Omental fat pad (tissue), 4 donors: ENCODE results near the gene SOAT1. TPM values are rescaled to one million over a fixed set of nuclear protein-coding genes. Genes with fewer than 3 reads are reported as not detected.
"Not testable (repeated sequence)": the region's sequence is repeated elsewhere in the genome, so short reads cannot be mapped to it uniquely, and the experiment has no call there.

Experiments
- ATAC-seq: fragments of 150-250 bp; one replicate; pipeline ENCODE4 v1.9.1; 2016; ENCODE audit warnings: mild to moderate bottlenecking, moderate library complexity; ENCODE audit not compliant: low FRiP score
- DNase-seq: peaks from one replicate; pipeline ENCODE4 v3.0.0-alpha.2; 2019; ENCODE audit warnings: low spot score
- total RNA-seq, 4 donors: library from RNA; depleted of rRNA; stranded (reverse); fragments of >200 nt; gene quantifications; one replicate each; pipeline ENCODE4 v1.1.0, GENCODE V29; 2016
- TF ChIP-seq, protein P1 (sequence below), 3 donors: fragments of 450-650 bp; IDR thresholded peaks; one replicate each; pipeline ENCODE4 v1.5.1; 2016 to 2017; ENCODE audit warnings: antibody characterized with exemption in 3 of 3, mild to moderate bottlenecking in 3 of 3, moderate library complexity in 2 of 3

SOAT1 gene
- total RNA-seq, 4 donors from 2014 or later = 20.2 to 46.5 (median 25.3) TPM

DNA sequence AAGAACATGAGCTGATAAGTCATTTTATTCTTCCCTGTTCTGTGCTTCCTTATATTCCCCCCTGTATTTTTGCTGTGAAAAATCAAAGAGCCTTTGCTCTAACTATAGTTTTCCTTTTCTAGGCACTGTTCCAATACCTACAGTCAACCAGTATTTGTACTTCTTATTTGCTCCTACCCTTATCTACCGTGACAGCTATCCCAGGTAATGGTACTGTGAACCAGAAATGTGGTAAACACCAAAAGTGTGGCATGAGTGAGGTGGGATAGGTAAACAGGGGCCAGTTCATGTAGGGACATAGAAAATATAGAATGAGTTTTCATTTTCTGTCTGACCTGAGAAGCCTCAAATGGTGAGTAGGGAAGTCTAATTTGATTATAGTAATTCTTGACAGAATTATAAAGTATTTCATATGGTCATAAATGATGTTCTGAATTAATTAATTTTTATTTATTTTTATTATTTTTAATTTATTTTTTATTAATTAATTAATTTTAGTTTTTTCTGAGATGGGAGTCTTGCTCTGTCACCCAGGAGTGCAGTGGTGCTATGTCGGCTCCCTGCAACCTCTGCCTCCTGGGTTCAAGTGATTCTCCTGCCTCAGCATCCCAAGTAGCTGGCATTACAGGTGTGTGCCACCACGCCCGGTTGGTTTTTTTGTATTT lies 49.3 kb downstream of the SOAT1 start:
- TF ChIP-seq, protein P1, sequence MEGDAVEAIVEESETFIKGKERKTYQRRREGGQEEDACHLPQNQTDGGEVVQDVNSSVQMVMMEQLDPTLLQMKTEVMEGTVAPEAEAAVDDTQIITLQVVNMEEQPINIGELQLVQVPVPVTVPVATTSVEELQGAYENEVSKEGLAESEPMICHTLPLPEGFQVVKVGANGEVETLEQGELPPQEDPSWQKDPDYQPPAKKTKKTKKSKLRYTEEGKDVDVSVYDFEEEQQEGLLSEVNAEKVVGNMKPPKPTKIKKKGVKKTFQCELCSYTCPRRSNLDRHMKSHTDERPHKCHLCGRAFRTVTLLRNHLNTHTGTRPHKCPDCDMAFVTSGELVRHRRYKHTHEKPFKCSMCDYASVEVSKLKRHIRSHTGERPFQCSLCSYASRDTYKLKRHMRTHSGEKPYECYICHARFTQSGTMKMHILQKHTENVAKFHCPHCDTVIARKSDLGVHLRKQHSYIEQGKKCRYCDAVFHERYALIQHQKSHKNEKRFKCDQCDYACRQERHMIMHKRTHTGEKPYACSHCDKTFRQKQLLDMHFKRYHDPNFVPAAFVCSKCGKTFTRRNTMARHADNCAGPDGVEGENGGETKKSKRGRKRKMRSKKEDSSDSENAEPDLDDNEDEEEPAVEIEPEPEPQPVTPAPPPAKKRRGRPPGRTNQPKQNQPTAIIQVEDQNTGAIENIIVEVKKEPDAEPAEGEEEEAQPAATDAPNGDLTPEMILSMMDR (IDR thresholded peaks at IDR 0.05) = no peak
- ATAC-seq (no peak), DNase-seq (no peak)

DNA sequence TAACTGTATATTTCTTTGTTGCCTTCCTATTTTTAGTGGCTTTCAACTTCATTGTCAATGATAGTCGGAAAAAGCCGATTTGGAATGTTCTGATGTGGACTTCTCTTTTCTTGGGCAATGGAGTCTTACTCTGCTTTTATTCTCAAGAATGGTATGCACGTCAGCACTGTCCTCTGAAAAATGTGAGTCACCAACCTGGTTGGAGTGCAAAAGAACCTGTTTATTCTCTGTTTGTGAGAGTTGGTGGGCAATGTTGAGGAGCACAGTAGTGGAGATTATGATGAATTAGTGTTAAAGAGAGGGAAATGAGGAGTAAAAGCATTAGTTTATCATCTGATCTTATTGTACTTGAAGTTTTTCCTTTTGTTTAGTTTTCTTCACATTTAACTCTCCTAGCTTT lies 57.7 kb downstream of the SOAT1 start:
- DNase-seq (no peak), ATAC-seq (no peak)
- TF ChIP-seq, protein P1 (IDR thresholded peaks at IDR 0.05) = no peak

DNA sequence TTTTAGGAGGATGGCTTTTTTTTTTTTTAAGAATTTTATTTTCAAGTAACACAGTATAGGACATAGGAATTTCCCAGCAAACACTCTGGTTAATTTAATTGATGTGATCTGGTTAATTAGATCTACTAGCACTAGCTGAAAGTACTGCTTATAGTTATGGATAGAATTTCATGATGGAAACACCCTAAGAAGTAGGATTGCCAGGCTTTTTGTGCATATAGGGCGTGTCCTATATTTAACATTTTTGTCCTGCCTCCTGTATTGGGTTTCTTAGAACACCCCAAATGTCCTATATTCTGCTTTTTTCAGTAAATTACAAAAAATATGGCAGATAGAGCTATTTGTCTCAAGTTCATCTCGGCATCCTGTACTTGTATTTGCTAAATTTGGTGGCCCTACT lies 58.6 kb downstream of the SOAT1 start:
- TF ChIP-seq, protein P1 (IDR thresholded peaks at IDR 0.05) = no peak

DNA sequence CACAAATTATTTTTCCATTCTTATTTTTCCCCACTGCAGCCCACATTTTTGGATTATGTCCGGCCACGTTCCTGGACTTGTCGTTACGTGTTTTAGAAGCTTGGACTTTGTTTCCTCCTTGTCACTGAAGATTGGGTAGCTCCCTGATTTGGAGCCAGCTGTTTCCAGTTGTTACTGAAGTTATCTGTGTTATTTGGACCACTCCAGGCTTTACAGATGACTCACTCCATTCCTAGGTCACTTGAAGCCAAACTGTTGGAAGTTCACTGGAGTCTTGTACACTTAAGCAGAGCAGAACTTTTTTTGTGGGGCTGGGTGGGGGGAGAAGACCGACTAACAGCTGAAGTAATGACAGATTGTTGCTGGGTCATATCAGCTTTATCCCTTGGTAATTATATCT lies 59.9 kb downstream of the SOAT1 start:
- ATAC-seq (peak; percentile 85), DNase-seq (no peak)
- TF ChIP-seq, protein P1 (IDR thresholded peaks at IDR 0.05) = no peak

More for the DNA sequence above, 58.6 kb downstream of the SOAT1 start:
- no peak for ATAC-seq
- DNase-seq = no peak

DNA sequence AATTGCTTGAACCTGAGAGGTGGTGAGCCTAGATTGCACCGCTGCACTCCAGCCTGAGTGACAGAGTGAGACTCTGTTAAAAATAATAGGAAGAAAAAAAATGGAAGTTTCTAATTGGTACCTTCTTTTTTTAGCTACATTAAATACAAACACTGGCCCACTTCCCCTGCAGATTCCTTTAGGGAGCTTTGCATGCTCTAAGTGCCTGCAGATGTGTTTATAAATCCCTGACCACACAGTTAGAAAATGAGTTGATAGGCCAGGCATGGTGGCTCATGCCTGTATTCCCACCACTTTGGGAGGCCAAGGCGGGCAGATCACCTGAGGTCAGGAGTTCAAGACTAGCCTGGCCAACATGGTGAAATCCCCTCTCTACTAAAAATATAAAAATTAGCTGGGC lies 68.0 kb downstream of the SOAT1 start:
- not testable (repeated sequence) for ATAC-seq, DNase-seq

DNA sequence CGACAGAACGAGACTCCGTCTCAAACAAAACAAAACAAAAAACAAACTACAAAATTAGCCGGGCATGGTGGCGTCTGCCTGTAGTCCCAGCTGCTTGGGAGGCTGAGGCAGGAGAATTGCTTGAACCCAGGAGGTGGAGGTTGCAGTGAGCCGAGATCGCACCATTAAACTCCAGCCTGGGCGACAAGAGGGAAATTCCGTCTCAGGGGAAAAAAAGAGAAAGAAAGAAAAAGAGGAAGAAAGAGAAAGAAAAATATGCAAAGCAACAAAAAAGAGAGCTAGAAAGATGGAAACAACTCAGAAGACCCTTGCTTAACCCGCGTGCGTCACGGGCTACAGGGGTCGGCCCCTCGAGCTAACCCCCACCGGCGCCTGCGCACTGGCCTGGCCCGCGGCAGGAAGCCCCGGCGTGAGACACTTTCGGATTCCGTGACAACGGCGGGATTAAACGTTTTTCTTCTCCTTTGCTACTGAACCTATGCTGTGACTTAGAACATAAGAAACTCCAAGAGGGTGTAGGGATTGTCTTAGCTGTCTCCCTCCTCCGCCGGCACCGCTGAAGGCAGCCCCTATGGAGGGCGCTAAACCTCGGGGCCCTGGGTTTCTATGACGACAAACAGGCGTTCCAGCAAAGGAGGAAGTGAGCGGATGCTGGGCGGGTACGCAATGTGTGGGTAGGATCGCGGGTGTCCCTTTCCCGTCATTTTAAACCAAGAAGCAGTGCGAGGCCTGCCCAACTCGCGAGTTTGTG lies 71.9 kb downstream of the SOAT1 start, which contains the start of gene AXDND1:
AXDND1 (plus strand) TSS at position 630 of the 751 bp plus-strand sequence. CDS start 539 bp downstream, outside the sequence.
- ATAC-seq (peak; percentile 94), DNase-seq (peak; percentile 75)
- TF ChIP-seq, protein P1 (IDR thresholded peaks at IDR 0.05) = no peak

DNA sequence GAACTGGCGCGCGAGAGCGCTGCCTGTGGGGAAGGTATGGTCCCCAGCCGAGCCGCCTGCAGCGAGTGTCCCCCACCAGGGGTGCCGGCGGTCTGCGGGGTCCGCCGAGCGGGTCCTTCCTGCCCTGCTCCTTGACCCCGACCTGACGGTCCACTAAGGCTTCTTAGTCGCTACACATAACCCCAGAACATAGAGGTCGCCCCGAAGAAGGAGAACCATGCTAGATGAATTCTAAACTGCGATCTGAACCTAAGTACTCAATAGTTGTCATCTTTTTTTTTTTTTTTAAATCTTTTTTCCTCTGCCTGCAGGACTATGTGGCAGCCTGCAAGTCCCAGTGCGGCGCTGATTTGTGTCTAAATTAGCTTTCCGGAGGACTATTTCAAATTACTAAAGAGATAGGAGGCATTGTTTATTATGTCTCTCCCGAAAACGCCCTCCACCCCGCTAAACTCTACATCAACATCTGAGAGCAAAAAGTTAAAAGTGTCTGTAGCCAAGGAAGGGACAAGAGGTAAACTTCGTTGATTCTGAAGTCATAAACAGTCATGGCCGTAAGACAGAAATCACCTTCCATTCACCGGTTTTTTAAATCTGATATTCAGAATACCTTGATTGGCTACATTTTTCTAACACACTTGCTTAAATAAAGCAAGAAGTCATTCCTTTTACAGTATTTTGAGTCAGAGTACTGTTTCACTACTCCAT lies 72.7 kb downstream of the SOAT1 start:
- ATAC-seq = no peak
- TF ChIP-seq, protein P1 (IDR thresholded peaks at IDR 0.05) = no peak
- DNase-seq = no peak
